Heart left ventricle (tissue), 13 donors: ENCODE data around the gene CLEC16A.

Experiments
- POLR2A ChIP-seq, 2 donors: fragments of 450-650 bp; IDR thresholded peaks; one replicate each; pipeline ENCODE4 v1.6.1; 2017; ENCODE audit warnings: antibody characterized with exemption in 2 of 2, mild to moderate bottlenecking in 2 of 2, moderate library complexity in 2 of 2
- TF ChIP-seq, protein P1 (sequence below), 12 donors: fragments of 200-600 bp; sonication (generic) in 4 of 12; IDR thresholded peaks; one replicate each; pipeline versions ENCODE4 v1.5.0 to v1.8.0; 2018 to 2022; ENCODE audit warnings: antibody characterized with exemption in 12 of 12, mild to moderate bottlenecking in 5 of 12
- donor health status: ischemic (EF 13 %, LVEDD 7.1; RV severe dilation, severe dysfunction).
- donor health status: DM: no; HTN: yes; CAD: no.
- donor health status: DM: no; HTN: no; CAD: no.
- donor health status: ischemic (EF 25% LVEDD 6.9; RV normal size, moderate dysfunction).
- donor health status: ischemic (EF 25% LVEDD 5.7; RV mildly dilated, moderate dysfunction).
- donor health status: ischemic (EF 35%, LVEDD 5.7; RV mildly dilated, moderate dysfunction).
- donor health status: nonischemic (EF 11% LVEDD 7.7; RV severe dilation, severe dysfunction).
- donor health status: DM: yes; HTN: yes; CAD: no.
- donor health status: PGD.
- donor health status: ischemic (EF 29% LVEDD 5.4; RV normal size, mild dysfunction).
- donor health status: nonischemic (EF 23%, LVEDD 6.1; RV moderate dilation, normal function).

- TF ChIP-seq, protein P1, sequence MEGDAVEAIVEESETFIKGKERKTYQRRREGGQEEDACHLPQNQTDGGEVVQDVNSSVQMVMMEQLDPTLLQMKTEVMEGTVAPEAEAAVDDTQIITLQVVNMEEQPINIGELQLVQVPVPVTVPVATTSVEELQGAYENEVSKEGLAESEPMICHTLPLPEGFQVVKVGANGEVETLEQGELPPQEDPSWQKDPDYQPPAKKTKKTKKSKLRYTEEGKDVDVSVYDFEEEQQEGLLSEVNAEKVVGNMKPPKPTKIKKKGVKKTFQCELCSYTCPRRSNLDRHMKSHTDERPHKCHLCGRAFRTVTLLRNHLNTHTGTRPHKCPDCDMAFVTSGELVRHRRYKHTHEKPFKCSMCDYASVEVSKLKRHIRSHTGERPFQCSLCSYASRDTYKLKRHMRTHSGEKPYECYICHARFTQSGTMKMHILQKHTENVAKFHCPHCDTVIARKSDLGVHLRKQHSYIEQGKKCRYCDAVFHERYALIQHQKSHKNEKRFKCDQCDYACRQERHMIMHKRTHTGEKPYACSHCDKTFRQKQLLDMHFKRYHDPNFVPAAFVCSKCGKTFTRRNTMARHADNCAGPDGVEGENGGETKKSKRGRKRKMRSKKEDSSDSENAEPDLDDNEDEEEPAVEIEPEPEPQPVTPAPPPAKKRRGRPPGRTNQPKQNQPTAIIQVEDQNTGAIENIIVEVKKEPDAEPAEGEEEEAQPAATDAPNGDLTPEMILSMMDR (IDR thresholded peaks at IDR 0.05) = no peak
- no peak for TF ChIP-seq POLR2A (IDR thresholded peaks at IDR 0.05)
These were observed 77.6 kb downstream of the CLEC16A start for GRCh38 chr16:11022002-11022401.
